HCT116 (cell line): Measurements from ENCODE around the gene DCUN1D2. TPM values are rescaled to one million over a fixed set of nuclear protein-coding genes. Genes with fewer than 3 reads are reported as not detected.

Experiments
- ATAC-seq: fragments of 200-7000 bp; cut with Tn5 transposase; 2 replicates; pipeline ENCODE4 v1.9.1; 2020; ENCODE audit warnings: mild to moderate bottlenecking, moderate library complexity
- BruUV-seq: library from RNA; stranded (reverse); fragments of 400-500 nt; replicated peaks from 2 replicates; lab custom pipeline; 2021; lab: Mats Ljungman, UMichigan
- CTCF ChIA-PET: fragments of 300-600 bp; sonication (Branson Sonifier 250); formaldehyde crosslinking; loops from one replicate; lab custom pipeline; 2021; ENCODE audit warnings: antibody characterized with exemption; lab: Charles Lee
- POLR2A ChIA-PET: fragments of 300-600, 350-600 bp; sonication (Branson Sonifier 250); formaldehyde crosslinking; loops from one replicate; lab custom pipeline; 2021; ENCODE audit warnings: antibody characterized with exemption; lab: Charles Lee
- RAD21 ChIA-PET, 2 experiments: fragments of 300-600 bp; sonication (Branson Sonifier 250); formaldehyde crosslinking; loops; one replicate each; lab custom pipeline; 2023; ENCODE audit warnings: low total read pairs in 2 of 2; ENCODE audit not compliant: uncharacterized antibody in 2 of 2, unreplicated experiment in 2 of 2, low non-redundant PET in 1 of 2; lab: Charles Lee
- DNase-seq: peaks from one replicate; pipeline ENCODE4 v3.0.0-alpha.2; 2010; ENCODE audit warnings: low read depth, low spot score
- H2AFZ ChIP-seq: fragments of 200-600 bp; shearing (Covaris generic), sonication (generic); 2 replicates; pipeline ENCODE4 v1.6.1; 2017; ENCODE audit warnings: low read depth, mixed run types, mixed read lengths, antibody characterized with exemption, low read length; ENCODE audit not compliant: poor library complexity, severe bottlenecking
- H3K27ac ChIP-seq: 2 replicates; pipeline ENCODE4 v1.5.1; 2012; ENCODE audit warnings: low read depth, low read length
- H3K27me3 ChIP-seq: fragments of 200-600 bp; sonication (generic); 2 replicates; pipeline ENCODE4 v1.6.1; 2016; ENCODE audit warnings: mixed run types, low read length, mixed read lengths; ENCODE audit not compliant: insufficient read depth
- H3K36me3 ChIP-seq, 2 experiments: fragments of 200-500 bp in 1 of 2; fragments of 200-600 bp in 1 of 2; sonication (Bioruptor generic) in 1 of 2; sonication (generic) in 1 of 2; 2 replicates each; pipeline versions ENCODE4 v1.5.1 to v1.6.1; 2014 to 2016; ENCODE audit warnings: low read length in 2 of 2, inconsistent platforms in 1 of 2, mixed read lengths in 1 of 2, mixed run types in 1 of 2; ENCODE audit not compliant: insufficient read depth in 2 of 2, control insufficient read depth in 1 of 2
- H3K4me1 ChIP-seq, 2 experiments: fragments of 200-600 bp in 1 of 2; sonication (generic) in 1 of 2; 2 replicates each; pipeline versions ENCODE4 v1.5.1 to v1.6.1; 2012 to 2017; ENCODE audit warnings: low read length in 2 of 2, inconsistent platforms in 1 of 2, mild to moderate bottlenecking in 1 of 2, mixed read lengths in 1 of 2, mixed run types in 1 of 2, moderate library complexity in 1 of 2; ENCODE audit not compliant: insufficient read depth in 2 of 2, control insufficient read depth in 1 of 2
- H3K4me2 ChIP-seq: fragments of 200-600 bp; sonication (generic); 2 replicates; pipeline ENCODE4 v1.6.1; 2017; ENCODE audit warnings: mixed run types, low read length, mixed read lengths
- H3K4me3 ChIP-seq, 2 experiments: fragments of 200-600 bp in 1 of 2; sonication (generic) in 1 of 2; replicated peaks in 1 of 2; 2 replicates each; pipeline ENCODE4 v1.5.1; 2011 to 2016; ENCODE audit warnings: low read length in 2 of 2, control low read depth in 1 of 2, low read depth in 1 of 2, mild to moderate bottlenecking in 1 of 2, mixed read lengths in 1 of 2, mixed run types in 1 of 2
- H3K79me2 ChIP-seq: fragments of 200-600 bp; sonication (generic); 2 replicates; pipeline ENCODE4 v1.6.1; 2017; ENCODE audit warnings: mild to moderate bottlenecking, mixed run types, low read length, moderate library complexity, mixed read lengths; ENCODE audit not compliant: insufficient read depth
- H3K9ac ChIP-seq: fragments of 200-600 bp; sonication (generic); 2 replicates; pipeline ENCODE4 v1.6.1; 2016; ENCODE audit warnings: low read length, mixed read lengths
- H3K9me2 ChIP-seq: fragments of 200-600 bp; sonication (generic), shearing (Covaris generic); 2 replicates; pipeline ENCODE4 v1.6.1; 2017; ENCODE audit warnings: mixed run types, mild to moderate bottlenecking, moderate library complexity; ENCODE audit not compliant: insufficient read depth
- H3K9me3 ChIP-seq, 2 experiments: fragments of 200-500 bp in 1 of 2; fragments of 200-600 bp in 1 of 2; sonication (Bioruptor generic) in 1 of 2; sonication (generic) in 1 of 2; 2 replicates each; pipeline ENCODE4 v1.6.1; 2014 to 2017; ENCODE audit warnings: low read length in 2 of 2, mixed read lengths in 2 of 2, inconsistent platforms in 1 of 2, low read depth in 1 of 2, mild to moderate bottlenecking in 1 of 2, mixed run types in 1 of 2, moderate library complexity in 1 of 2; ENCODE audit not compliant: control insufficient read depth in 1 of 2, insufficient read depth in 1 of 2
- H4K20me1 ChIP-seq: fragments of 200-600 bp; sonication (generic), shearing (Covaris generic); 2 replicates; pipeline ENCODE4 v1.6.1; 2017; ENCODE audit warnings: mixed run types, mild to moderate bottlenecking, moderate library complexity; ENCODE audit not compliant: insufficient read depth
- CEBPB ChIP-seq: IDR thresholded peaks from 2 replicates; pipeline ENCODE4 v1.6.1; 2012; ENCODE audit warnings: low read depth
- ELF1 ChIP-seq: IDR thresholded peaks from 2 replicates; pipeline ENCODE4 v1.6.1; 2012; ENCODE audit warnings: low read depth, borderline replicate concordance
- EZH2 ChIP-seq: fragments of 200-600 bp; sonication (generic); IDR thresholded peaks from 2 replicates; pipeline ENCODE4 v1.6.1; 2017; ENCODE audit warnings: antibody characterized with exemption, mixed run types
- POLR2AphosphoS5 ChIP-seq: IDR thresholded peaks from 2 replicates; pipeline ENCODE4 v1.6.1; 2011; ENCODE audit warnings: mild to moderate bottlenecking, low read depth, low read length, moderate library complexity
- SIN3A ChIP-seq: IDR thresholded peaks from 2 replicates; pipeline ENCODE4 v1.6.1; 2012; ENCODE audit warnings: low read depth
- SP1 ChIP-seq: IDR thresholded peaks from 2 replicates; pipeline ENCODE4 v1.6.1; 2012; ENCODE audit warnings: low read depth
- YY1 ChIP-seq: IDR thresholded peaks from 2 replicates; pipeline ENCODE4 v1.6.1; 2011; ENCODE audit warnings: low read length, low read depth, moderate library complexity, mild to moderate bottlenecking; ENCODE audit not compliant: insufficient replicate concordance; ENCODE audit errors: extremely low read depth
- intact Hi-C: fragments of 100-400 bp; cut with micrococcal nuclease; formaldehyde crosslinking; loops from 2 replicates; pipeline ENCODE4 v1.10.0; 2022
- total RNA-seq: library from RNA; stranded (reverse); gene quantifications from one replicate; pipeline ENCODE4 v1.2.1, GENCODE V29; 2021; ENCODE audit not compliant: unreplicated experiment
- TF ChIP-seq, protein P1 (sequence below): IDR thresholded peaks from 2 replicates; pipeline ENCODE4 v1.6.1; 2012

DCUN1D2 gene
- total RNA-seq, 1 experiment from 2014 or later: 25.4 TPM

DNA sequence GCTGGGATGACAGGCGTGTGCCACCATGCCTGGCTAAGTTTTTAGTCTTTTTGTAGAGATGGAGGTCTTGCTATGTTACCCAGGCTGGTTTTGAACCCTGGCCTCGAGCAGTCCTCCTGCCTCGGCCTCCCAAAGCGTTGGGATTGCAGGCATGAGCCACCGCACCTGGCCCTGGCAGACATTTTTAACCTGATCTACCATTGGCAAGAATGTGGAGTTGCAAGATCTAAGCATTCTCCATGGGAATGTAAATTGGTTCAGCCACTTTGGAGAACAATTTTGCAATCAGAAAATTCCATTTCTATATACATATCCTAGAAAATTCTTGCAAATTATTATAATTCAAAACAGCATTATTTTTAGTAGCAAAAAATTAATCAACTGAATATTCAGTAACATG lies 24.3 kb upstream of the DCUN1D2 start:
- RAD21 ChIA-PET: no interaction called here
- peaks cover 6 to 23% of the 10 kb centered on the region in 2 experiments; a peak in 2 of 4 replicates for H3K36me3 ChIP-seq

DNA sequence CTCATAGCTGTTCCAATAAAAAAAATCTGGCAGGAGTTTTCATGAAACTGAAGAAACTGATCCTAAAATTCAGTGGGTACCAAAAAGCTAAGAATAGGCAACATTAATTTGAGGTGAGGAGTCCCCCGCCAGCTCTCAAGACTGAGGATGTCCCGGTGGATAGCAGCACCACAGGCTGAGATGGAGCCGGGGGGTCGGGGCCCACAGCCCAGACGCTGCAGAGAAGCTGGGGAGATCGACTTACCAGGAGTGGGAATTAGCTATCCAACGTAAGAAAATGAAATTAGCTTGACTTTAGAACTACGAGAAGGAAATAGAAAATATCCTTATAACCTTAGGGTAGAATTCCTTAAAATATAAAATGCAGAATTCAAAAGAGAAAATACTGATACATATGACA lies 23.2 kb upstream of the DCUN1D2 start:
- BruUV-seq: no TSS peak
- Histone ChIP-seq H3K4me2 (no peak overlapping the region), H3K9ac (no peak overlapping the region), H3K9me2 (no peaks in the 10 kb centered on the region), H3K79me2 (no peaks in the 10 kb centered on the region), H3K27ac (no peak overlapping the region), H3K36me3 (peaks cover 6 to 24% of the 10 kb centered on the region in 2 experiments; a peak in 2 of 4 replicates), H3K9me3 (no peaks in the 10 kb centered on the region), H3K4me3 (no peak overlapping the region), H4K20me1 (no peaks in the 10 kb centered on the region), H2AFZ (no peak overlapping the region), H3K4me1 (no peaks in the 10 kb centered on the region), H3K27me3 (no peaks in the 10 kb centered on the region)
- DNase-seq (no peak), ATAC-seq (no peak)
- intact Hi-C loops: no loop called here
- ChIA-PET POLR2A (no interaction called here), CTCF (no interaction called here)
- TF ChIP-seq EZH2: no peak
- no peak for TF ChIP-seq POLR2AphosphoS5
- TF ChIP-seq ELF1: no peak
- TF ChIP-seq SP1: no peak
- TF ChIP-seq, all 23 proteins: peak for 0
- RAD21 ChIA-PET: no interaction called here

More for the DNA sequence above, 24.3 kb upstream of the DCUN1D2 start:
- Histone ChIP-seq H3K4me2 (no peak overlapping the region), H2AFZ (no peak overlapping the region), H3K9me2 (no peaks in the 10 kb centered on the region), H3K27ac (no peak overlapping the region), H4K20me1 (no peaks in the 10 kb centered on the region), H3K9me3 (no peaks in the 10 kb centered on the region), H3K9ac (no peak overlapping the region), H3K4me1 (no peaks in the 10 kb centered on the region), H3K4me3 (no peak overlapping the region), H3K27me3 (no peaks in the 10 kb centered on the region), H3K79me2 (no peaks in the 10 kb centered on the region)
- no TSS peak for BruUV-seq
- ChIA-PET POLR2A (no interaction called here), CTCF (no interaction called here)
- no peak for TF ChIP-seq POLR2AphosphoS5
- TF ChIP-seq CEBPB: no peak
- TF ChIP-seq EZH2: no peak
- TF ChIP-seq, protein P1, sequence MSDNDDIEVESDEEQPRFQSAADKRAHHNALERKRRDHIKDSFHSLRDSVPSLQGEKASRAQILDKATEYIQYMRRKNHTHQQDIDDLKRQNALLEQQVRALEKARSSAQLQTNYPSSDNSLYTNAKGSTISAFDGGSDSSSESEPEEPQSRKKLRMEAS: no peak
- no peak for TF ChIP-seq SIN3A
- no peak for TF ChIP-seq YY1
- intact Hi-C loops: no loop called here
- no peak for ATAC-seq
- no peak for DNase-seq
